GM21423 (cell line): ENCODE results near the gene OPN3.
A peak's percentile ranks its signal among the peaks of the same experiment; 100 is the strongest.

Source experiments
- ATAC-seq: cut with Tn5 transposase; IDR thresholded peaks from one replicate; pipeline ENCODE4 v1.9.1; 2021; ENCODE audit warnings: mild to moderate bottlenecking, moderate library complexity; ENCODE audit not compliant: unreplicated experiment

The OPN3 gene

GRCh38 chr1:241646201-241646600 is 6.0 kb upstream of the OPN3 start:
- no peak for ATAC-seq

- ATAC-seq: no peak
These were observed 5.0 kb upstream of the OPN3 start for GRCh38 chr1:241645199-241645598.

DNA sequence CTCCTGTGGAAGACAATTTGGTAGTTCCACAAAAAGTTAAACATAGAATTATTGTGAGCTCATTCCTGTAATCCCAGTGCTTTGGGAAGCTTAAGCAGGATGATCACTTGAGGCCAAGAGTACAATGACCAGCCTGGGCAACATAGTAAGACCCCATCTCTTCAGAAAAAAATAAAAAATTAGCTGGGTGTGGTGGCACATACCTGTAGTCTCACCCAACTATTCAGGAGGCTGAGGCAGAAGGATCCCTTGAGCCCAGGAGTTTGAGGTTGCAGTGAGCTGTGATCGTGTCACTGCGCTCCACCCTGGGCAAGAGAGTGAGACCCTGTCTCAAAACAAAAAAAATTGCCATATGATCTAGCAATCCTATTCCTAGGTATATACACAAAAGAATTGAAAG is 4.1 kb upstream of the OPN3 start:
- ATAC-seq: no peak

- ATAC-seq: no peak
These were observed 2.4 kb upstream of the OPN3 start for GRCh38 chr1:241642593-241642944.

- ATAC-seq: no peak
These were observed 1.8 kb upstream of the OPN3 start for GRCh38 chr1:241641773-241642592.

GRCh38 chr1:241640867-241641622 is 876 bp upstream of the OPN3 start:
- no peak for ATAC-seq

DNA sequence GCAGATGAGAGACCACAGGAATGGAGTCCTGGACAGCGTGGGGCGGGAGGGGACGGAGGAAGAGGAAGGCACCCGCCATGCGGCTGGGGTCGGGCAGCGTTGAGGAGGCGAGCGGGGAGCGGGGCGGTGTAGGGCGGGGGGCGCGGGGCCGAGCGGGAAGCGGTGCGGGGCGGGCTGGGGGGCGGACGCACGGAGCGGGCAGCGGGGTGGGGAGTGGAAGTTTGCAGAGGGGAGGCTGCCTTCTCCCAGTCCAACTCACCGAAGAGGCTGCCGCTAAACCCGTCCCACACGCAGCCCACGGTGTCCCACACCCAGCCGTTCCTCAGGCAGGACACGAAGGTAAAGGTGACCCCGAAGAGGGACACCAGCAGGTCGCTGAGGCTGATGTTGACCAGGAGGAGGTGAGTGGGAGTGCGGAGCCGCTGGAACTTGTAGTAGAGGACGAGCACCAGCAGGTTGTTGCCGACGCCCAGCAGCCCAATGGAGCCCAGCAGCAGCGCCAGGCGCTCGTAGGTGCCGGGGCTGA is 483 bp downstream of the OPN3 start:
- peak; percentile 38 for ATAC-seq

DNA sequence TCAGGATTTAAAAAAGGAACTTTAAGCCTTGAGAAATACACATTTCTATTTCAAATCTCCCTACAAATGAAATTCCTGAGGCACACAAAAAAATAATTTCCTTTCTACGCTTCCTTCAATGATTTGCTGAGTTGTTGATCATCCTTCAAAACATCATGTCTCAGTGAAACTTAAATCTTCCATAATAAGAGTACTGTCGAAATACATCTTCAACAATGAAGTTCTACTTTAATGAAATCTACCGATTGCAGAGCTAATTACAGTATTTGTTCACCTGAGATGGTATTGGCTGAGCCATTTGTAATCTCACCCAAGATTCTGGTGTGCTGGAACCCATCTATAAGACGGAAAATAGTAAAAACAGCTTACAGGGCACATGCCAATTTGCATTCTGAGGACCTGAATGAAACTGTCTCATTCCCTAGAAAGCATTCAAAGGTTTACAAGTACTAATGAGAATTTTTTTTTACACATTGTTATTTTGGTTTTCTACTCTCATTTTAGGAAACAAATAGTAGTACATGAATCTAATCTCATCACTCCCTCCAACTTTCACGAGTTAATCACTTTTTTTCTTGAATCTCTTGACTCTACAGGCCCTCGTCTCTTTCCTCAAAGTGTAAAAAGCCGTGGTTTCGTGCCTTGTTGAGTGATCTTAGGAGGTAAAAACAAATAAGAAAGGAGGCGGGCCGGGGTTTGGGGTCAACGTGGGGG is 1.1 kb downstream of the OPN3 start:
- no peak for ATAC-seq

- ATAC-seq: no peak
These were observed 2.0 kb downstream of the OPN3 start for GRCh38 chr1:241638099-241638682.

DNA sequence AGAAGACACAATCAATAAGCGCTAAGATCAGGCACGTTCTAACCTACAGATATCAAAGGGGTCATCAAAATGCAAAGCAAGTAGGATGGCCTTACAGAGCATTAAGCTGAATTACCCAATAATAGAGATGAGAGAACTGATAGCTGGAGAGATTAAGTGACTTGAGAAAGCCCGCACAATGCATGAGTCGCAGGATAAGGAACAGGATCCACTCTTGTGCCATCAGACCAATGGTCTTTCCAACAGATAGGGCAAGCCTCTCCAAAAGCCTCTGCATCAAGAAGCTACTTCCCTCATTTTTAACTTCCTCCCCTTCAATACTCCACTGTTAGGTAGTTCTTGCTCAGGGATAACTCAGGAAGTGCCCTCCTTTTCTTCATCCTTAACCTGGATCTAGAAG is 2.6 kb downstream of the OPN3 start:
- ATAC-seq: no peak

DNA sequence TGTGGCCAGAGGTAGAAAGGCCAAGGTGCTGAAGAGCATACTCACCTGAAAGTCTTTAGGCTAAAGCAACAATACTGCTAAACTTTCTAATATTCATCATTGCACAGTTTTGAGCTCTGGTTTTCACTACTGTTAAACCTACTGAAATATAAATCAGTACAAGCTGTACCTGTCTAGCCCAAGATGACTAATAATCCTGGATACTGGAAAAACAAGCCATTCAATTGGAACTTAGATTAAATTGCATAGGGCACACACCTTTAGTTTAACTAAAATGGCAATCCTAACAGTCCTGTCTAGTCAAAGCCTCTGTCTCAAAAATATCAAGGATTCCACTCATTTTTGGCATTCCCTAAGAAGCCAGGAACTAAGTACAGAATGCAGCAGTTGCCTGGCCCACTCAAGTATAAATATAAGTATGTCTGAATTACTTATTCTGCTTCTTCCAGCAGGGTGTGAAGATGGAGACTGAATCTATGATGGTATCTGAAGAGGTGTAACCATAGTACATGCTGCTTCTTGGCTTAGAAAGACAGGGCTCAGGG is 3.1 kb downstream of the OPN3 start:
- no peak for ATAC-seq

DNA sequence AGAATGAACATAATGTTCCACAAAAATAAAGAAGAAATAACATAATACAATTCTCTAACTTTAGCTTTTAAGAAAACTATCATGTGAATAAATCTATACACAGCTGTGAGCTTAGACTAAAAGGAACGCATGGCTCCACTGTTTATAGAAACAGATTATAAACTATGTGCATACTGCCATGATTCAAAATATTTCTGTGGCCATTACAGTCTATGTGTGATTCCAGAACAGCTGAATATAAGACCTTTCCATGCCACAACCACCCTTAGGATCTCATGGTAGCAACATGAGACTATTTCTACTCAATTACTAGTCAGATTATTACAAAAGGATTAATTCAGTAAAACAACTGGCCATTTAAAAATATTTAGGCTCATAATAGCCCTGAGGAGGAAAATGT is 3.9 kb downstream of the OPN3 start:
- no peak for ATAC-seq

GRCh38 chr1:241635556-241636152 is 4.5 kb downstream of the OPN3 start:
- ATAC-seq: no peak

- ATAC-seq: no peak
These were observed 7.2 kb downstream of the OPN3 start for GRCh38 chr1:241632987-241633386.

DNA sequence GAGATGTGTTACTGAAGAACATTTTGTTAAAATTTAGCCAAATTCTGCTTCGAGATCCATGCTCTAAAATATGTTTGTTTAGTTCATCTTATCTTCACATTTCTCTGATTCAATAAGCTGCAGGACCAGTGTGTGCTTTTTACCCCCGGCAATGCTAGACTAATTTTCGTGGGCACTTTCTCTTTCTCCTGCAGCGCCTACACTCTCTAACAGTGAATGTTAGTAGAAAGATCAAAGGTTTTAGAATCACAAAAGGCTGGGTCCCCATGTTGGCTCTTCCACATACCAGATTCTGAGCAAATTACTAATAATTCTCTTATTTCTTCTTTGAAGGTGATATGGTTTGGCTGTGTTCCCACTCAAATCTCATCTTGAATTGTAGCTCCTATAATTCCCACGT is 8.5 kb downstream of the OPN3 start:
- ATAC-seq: no peak

DNA sequence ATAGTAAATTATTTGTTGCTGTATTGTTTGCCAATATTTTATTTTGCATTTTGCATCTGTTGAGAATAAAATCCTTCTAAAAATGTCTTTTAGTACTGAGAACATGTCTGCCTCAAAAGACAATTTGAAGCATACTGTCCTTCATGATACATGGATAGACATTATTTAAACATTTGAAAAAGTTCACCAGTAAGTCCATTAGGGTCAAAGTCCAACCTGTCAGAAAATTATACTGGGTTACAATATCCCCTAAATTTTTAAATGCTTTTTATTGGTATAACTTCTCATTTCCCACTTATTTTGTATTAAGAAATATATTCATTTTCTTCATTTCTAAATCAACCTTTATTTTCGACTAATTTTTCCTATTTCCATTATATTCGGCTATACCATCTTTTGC is 9.3 kb downstream of the OPN3 start:
- no peak for ATAC-seq

- no peak for ATAC-seq
These were observed 9.7 kb downstream of the OPN3 start for GRCh38 chr1:241630476-241630875.

- ATAC-seq: no peak
These were observed 10.2 kb downstream of the OPN3 start for GRCh38 chr1:241630005-241630404.

DNA sequence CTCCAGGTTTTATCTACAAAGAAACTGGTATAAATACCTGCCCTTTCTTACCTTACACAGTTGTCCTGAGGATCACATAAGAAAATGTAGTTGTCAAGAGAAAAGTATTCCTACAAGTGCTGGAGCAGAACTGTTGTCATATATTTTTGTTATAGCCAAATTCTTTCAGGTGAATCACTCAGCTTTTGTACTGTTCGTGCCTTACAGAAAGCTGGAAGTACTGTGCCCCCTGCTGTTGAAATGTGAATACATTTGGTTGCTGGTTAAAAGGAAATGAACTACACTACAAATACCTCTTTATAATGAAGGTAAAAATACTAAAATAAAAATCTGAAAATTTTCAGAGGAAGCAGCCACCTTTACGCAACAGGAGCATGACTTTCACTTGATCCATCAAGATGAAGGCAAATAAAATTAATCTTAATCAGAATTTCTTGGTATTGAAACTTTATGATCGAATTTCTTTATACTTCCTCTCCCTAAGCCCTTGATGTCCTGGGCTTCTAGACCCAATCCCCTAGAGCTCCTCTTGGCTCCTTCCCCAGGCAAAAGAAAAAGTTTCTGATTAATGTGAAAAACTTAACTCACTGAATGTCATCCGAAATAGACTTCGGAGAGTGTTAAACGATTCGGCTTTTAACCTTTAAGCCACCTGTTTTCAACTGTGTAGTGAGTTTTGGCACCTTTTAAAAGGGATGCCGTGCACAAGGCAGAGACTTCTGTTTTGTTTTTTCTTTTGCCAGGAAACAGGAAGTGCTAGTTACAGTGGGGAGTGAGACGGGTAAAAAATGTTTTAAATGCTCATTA is 12.5 kb downstream of the OPN3 start:
- peak; percentile 84 for ATAC-seq

DNA sequence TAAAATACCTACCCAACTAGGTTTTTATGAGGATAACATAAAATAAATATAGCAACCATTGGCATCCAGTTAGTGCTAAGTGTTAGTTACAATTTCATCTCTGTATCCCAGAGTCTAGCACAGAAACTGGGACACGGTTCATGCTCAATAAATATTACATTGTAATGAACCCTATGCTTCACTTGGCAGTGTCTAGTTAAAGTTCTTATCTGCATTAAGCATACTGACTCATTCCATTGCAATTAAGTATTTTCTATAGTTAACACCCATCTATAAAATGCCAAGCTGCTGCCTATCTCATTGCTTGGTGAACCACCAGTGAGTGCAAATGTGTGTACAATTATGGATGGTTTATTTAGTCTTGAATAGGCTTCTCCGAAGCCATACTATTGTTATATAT is 15.2 kb downstream of the OPN3 start:
- no peak for ATAC-seq
